ENCODE measurements around the gene C10orf67.

- TF ChIP-seq CTCF (IDR thresholded peaks at IDR 0.05; ENCODE audit: insufficient read depth, low read length) (no peak), GABPA (IDR thresholded peaks at IDR 0.05; ENCODE audit: low read depth) (no peak)
These were observed 28.6 kb upstream of the C10orf67 start for GRCh38 chr10:23373156-23373555.

Data from HL-60 (cell line).